HepG2 (cell line): Measurements from ENCODE around the gene NTSR2.

Experiments used
- EZH2 ChIP-seq: conservative IDR thresholded peaks from 2 replicates; pipeline ENCODE4 v1.6.1; 2012; ENCODE audit warnings: mild to moderate bottlenecking, low read depth, low read length, moderate library complexity
- ZNF33B ChIP-seq: sonication (generic); formaldehyde crosslinking; IDR thresholded peaks from 2 replicates; pipeline ENCODE4 v1.5.1; 2020; ENCODE audit warnings: mild to moderate bottlenecking, missing genetic modification reagents

DNA sequence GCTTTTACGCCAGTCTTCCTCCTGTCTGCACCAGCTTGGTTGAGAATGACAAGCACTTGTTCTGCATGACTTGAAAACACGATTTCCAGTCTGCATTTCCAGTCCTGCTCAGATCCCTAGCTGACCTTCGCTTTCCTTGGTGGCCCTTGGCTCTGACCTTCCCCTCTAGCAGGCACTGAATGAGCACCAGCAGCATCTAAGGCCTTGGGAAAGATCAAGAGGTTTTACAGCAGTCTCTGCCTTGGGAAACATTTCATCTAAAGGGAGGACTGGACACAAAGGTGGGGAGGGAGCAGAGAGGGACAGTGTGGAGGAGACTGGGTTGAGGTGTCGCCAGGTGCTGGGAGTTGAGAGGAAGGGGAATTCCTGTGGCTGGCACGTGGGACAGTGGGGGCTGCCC, 30.5 kb downstream of the NTSR2 start:
- no peak for TF ChIP-seq EZH2
- no peak for TF ChIP-seq ZNF33B (CRISPR knock-in tag)
